ENCODE measurements around the gene PVALEF.
"Not testable (repeated sequence)": the region's sequence is repeated elsewhere in the genome, so short reads cannot be mapped to it uniquely, and the experiment has no call there.

PVALEF gene

DNA sequence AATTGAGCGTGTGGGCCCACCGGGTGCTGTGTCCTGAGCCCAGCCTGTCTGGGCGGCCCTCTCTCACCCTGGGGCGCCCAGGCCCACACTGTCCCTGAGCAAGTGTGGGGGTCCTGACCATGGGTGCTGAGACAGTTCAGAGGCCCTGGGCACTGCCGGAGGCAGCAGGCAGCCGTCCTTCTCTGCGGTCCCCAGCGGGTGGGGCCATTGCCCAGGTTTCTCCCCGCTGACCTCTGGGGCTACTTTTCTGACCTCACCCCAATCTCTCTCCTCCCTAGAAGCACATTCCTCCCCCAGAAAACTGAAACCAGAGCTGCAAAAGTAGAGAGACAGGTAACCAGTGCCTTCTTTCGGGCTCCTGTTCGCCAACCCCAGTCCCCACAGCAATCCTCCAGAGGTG lies 36.0 kb upstream of the PVALEF start:
- DNase-seq, result no peak

DNA sequence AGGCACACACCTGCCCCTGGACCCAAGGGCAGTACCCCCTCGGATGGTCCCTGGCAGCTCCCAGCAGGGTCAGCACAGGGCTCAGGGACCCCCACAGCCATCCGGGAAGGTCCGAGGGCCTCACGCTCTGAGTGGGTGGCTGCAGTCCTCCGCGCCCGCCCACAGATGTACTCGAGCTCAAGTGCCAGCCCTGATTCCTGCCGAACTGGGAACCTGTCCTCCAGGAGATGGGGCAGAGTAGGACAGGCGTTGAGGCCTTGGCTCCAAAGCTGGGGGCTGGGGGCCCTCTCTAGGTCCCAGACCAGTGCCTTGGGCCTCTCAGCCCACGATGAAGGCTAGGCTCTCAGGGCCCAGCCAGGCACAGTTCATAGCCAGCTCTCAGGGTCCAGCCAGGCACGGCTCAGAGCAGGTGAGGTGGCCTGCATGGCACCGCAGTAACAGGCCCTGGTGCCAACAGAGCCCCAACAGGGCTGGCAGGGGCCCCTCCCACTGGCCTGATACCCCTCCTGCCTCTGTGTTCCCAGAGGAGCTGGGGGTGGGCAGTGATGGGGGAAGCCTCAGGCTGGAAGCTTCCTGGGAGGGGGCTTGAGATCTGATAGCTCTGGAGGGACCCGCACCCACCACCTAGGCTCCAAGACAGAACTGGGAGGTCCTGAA lies 35.5 kb upstream of the PVALEF start:
- DNase-seq, result no peak

DNA sequence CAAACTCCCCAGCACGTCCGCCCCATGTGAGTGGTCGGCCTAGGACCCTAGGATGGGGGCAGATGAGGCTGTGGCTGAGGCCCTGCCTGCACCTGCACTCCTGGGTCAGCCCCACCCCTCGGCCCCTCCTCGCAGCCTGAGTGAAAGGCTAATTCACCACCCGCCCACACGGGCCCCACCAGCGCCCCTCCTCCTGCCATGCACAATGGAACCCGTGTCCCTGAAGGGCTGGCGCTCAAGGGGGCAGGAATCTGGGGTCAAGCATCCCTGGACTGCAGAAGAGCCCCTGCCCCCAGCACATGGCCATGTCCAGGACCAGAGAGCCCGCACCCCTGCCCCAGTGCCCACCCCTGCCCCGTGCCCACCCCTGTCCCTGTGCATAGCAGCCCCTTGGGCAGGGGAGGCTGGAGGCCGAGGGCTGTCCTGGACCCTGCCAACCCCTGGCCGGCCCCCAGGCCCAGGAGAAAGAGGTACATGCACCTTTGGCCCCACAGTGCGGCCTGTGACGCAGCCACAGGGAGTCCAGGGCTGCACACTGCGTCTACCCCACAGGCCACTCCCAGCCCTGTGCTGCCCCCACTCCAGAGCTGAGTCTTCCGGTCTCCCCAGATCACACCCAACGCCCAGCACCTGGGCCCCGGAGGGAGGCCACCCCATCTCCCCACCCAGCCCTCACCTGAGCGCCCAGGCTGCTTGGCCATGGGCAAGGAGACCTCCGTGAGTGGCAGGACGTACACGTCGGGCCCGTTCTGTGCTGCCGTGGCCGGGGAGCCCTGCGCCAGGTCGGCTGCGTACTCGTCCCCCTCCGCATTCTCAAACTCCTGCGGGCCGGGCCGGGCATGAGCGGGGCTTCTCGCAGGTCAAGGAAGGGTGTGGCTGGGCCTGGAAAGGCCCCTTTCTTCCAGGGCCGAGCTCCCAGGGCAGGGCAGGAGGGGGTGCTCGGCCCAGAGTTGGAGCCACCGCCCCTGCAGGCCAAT lies 34.6 kb upstream of the PVALEF start:
- no peak for DNase-seq

DNA sequence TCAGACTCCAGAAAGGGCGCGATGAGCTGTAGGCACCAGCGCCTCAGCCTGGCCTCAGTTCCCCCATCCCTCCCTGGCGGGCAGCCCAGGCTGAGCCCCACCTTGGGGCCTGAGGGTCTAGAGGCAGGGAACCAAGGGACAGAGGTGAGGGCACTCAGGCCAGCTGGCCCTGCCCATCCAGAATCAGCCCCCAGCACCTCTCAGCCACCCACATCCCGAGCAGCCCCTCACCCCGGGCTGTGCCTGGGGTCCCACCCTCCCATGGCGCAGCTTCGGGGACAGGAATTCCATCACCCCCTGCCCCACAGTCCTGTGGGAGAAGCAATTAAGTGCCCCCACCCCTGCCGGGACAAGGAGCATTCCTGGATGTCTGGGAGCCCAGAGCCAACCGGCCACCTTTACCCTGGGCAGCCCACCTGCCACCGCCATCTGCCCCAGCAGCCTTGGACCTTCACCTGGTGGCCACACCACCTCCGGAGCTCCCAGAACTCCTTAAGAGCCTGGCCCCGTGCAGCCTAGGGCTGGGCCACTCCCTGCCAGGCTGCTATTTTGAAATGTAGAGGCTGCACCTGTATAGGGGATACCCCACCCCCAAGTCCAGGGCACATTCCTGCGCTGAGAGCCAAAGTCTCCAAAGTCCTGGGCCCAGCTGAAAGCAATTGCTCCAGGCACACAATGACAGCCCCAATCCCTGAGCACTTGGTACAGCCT lies 33.7 kb upstream of the PVALEF start:
- DNase-seq, result no peak

- DNase-seq, result no peak
Observed at GRCh38 chr17:81132197-81132540, 33.1 kb upstream of the PVALEF start.

DNA sequence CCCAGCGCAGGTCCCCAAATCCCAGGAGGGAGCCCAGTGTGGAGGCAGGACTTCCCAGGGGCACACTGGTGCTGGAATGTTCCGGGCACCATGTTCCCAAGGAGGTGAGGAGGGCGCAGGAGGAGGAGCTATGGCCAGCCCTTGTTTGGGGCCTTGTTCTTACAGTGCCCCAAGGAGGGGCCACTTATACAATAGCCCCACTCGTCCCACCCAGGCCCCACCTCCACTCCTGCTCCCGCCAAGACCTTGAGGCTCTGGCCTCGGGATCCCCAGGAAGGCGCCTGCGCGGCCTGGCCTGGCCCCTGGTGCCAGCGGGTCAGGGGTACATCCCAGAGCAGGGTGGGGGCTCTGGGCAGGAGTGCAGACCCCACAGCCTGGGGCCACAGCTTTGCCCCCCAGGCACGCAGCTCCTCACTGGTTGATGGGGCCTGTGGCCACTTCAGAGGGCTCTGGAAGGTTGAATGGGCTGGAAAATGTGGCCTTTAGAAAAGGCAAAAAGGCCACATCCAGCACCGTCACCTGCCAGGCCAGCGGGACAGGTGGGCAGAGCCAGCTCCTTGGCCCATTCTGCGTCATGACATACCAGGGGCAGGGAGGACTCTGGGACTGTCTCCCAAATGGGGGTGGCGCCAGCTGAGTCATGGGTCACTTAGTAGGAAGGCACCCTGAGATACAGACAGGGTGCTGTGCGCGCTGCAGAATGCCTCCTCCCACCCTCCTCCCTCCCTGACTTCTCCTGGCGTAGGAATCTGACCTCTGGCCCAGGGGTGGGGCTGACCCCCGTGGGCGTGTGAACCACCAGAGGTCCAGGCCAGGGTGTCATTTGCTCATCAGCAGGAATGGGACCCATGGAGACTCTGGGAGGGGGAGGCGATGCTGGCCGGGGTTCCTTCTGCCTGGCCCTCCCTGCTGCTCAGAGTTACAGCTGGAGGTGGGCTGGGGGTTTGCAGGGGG lies 32.3 kb upstream of the PVALEF start:
- no peak for DNase-seq

DNA sequence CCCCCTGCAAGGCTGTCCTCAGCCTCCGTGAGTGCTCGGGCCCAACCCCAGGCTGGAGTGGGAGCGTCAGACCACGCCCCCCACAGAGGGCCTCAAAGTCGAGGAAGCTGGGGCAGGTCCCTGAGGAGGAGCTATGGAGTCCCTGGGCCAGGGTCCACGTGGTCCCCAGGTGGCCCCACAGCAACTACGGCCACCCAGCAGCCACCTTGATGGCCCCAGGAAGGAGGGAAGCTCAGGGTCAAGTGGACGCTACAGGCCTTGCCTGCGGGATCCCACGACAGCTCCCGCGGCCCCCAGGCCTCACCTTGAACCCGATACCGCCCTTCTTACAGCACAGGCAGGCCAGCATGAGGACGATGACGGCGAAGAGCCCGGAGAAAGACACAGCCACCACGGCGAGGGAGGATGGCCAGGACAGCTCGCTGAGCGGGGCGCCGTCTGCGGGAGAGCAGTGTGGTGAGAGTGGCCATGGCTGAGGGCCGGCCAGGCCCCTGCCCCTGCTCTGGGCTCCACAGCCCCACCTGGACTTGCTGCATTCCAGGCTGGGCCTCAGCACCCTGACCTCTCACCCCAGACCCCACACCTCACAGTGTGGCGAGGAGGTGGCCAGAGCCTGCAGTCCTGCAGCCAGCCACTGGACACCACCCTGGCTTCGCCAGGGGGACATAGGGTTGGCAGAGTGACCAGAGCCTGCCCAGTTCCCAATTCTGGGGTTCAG lies 31.1 kb upstream of the PVALEF start:
- DNase-seq, result no peak

- DNase-seq, result no peak
Observed at GRCh38 chr17:81135505-81136278, 29.6 kb upstream of the PVALEF start.

GRCh38 chr17:81136366-81136765 lies 28.9 kb upstream of the PVALEF start:
- no peak for DNase-seq

- no peak for DNase-seq
Observed at GRCh38 chr17:81137248-81137647, 28.1 kb upstream of the PVALEF start.

DNA sequence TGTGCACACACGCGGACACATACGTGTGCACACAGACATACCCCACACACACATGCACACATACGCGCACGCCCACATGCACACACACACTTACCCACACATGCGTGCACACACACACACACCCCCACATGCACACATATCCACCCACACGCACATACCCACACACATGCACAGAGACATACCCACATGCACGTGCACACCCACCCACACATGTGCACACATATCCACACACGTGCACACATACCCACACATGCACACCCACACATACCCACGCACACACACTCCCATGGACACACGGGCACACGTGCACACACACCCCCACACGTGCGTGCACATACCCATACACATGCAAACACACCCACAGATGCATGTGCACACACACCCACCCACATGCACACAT lies 27.2 kb upstream of the PVALEF start:
- DNase-seq, result no peak

GRCh38 chr17:81138500-81138899 lies 26.8 kb upstream of the PVALEF start:
- DNase-seq, result no peak

DNA sequence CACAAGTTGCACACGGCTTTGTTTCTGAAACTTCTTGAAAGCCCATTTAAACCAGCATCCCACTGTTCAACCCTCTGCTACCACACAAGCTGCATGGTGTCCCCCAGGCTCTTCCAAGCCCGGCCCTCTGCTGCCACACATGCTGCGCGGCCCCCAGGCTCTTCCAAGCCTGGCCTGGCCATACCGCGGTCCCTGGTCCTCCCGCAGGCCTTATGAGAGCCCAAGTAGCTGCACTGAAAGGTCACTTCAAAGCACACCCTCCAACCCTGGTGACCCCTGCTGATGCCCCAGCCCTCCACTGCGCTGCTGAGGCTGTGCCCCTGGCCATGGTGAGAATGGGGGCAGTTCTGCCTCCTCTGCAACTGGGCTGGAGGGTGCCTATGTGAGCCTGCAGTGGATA lies 25.9 kb upstream of the PVALEF start:
- DNase-seq, result no peak

GRCh38 chr17:81140018-81140417 lies 25.3 kb upstream of the PVALEF start:
- no peak for DNase-seq

GRCh38 chr17:81140695-81141094 lies 24.6 kb upstream of the PVALEF start:
- no peak for DNase-seq

DNA sequence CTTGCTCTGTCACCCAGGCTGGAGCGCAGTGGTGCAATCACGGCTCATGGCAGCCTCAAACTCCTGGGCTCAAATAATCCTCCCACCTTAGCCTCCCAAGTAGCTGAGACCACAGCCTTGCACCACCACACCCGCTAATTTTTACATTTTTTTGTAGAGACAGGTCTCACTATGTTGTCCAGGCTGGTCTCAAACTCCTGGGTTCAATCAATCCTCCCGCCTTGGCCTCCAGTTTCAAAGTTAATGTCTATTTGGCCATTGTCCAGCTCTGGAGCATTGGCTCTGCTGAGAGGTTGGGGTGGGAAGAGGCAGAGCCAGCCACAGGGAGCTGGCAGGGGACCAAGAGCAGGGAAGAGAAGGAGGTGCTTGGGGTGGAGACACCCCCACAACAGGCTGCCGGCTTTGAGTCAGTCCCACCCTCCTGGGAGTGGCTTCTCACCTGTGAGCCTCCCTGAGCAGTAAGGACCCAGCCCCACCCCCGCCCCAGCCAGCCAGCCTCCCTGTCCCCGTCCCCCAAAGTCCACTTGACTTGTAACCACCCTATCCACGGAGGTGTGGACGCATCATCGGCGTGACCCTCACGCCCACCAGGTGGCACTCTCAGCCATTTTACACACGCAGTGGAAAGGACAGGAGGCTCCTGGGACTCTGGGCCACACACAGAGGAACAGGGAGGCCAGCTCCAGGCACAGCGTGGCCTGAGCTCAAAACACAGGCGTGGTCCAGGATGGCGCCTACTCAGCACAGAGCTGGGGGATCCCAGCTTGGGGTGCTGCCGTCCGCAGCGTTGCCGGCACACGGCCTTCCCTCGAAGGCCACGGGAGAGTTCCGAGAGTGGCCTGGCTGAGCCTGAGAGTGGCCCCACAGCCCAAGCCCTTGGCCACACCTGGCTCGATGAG lies 22.8 kb upstream of the PVALEF start:
- DNase-seq, result peak; percentile 19 to 55 (median 30)

- no peak for DNase-seq
Observed at GRCh38 chr17:81143200-81143527, 22.1 kb upstream of the PVALEF start.

DNA sequence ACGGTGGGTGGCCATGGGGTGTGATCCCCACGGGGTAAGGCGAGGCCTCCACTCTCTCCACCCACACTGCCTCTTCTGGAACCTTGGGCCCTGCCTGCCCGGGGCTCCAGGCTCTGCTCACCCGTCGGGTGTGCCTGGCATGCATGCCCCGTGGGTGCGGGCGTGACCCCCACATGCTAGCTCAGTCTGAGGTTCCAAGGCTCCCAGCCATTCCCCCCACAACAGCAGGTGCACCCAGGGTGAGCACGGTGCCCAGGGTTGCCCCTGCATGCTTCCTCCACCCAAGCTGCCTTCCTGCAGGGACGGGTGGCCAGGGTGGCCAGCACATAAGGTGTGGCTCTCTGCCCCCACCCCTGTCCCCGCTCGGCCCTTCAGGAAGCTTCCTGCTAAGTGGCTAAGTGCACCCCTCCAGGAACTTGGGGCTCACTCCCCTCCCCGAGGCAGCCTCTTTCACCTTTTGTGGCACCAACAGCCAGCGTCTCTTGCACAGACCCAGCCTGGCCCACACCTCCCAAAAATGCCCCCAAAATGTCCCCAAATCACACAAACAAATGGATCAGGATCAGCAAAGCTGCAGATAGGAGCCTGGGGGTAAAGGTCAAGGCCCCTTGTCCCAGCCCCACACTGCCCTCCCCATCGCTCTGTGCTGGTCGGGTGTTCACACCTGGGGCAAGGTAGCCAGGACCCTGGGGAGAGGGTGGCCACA lies 21.4 kb upstream of the PVALEF start:
- DNase-seq, result no peak

DNA sequence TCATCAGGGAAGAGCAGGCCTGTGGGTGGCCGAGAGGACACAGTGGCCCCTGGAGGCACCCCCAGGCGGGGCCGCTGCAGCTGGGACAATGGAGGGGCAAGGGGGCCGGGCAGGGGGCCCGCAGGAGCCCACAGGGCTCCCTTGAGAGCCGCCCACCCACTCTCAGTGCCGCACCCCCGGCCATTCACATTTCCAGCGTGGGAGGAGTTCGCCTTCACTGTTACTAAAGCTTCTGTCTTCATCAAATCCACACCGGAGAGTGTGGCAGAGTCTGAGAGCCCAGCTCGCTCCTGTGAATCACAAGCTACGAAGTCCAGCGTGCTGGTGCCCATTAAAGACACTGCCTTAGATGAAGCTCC lies 20.9 kb upstream of the PVALEF start:
- DNase-seq, result no peak

DNA sequence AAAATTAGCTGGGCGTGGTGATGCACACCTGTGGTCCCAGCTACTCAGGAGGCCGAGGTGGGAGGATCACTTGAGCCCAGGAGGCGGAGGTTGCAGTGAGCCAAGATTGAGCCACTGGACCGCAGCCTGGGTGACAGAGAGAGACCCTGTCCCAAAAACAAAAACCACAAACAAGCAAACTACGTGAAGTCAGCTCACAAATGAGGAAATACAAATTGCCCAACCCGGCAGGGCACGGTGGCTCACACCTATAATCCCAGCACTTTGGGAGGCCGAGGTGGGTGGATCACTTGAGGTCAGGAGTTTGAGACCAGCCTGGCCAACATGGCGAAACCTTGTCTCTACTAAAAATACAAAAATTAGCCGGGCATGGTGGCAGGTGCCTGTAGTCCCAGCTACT lies 19.1 kb upstream of the PVALEF start:
- DNase-seq, result not testable (repeated sequence)
